Loucy (cell line): ENCODE results near the gene MAMLD1.

Experiments
- CTCF ChIP-seq: fragments of 200-600 bp; sonication (generic); conservative IDR thresholded peaks from 2 replicates; pipeline ENCODE4 v1.5.1; 2014; ENCODE audit warnings: mild to moderate bottlenecking, antibody characterized with exemption, low read length
- EZH2phosphoT487 ChIP-seq: fragments of 200-600 bp; IDR thresholded peaks from 2 replicates; pipeline ENCODE4 v1.6.1; 2018; ENCODE audit warnings: antibody characterized with exemption, mild to moderate bottlenecking, moderate library complexity, borderline replicate concordance

GRCh38 chrX:150456466-150456865 is 93.3 kb downstream of the MAMLD1 start:
- TF ChIP-seq CTCF (no peak), EZH2phosphoT487 (no peak)
